SK-N-SH treated with all-trans-retinoic acid at 6 μM for 48 hours (cell line): ENCODE measurements around the gene ME3.

Experiments
- GLIS3 ChIP-seq: fragments of 250-450 bp; sonication (Bioruptor Pico); IDR thresholded peaks from 2 replicates; pipeline ENCODE4 v1.5.0; 2020; ENCODE audit warnings: mild to moderate bottlenecking, moderate library complexity
- RARB ChIP-seq: fragments of 250-450 bp; sonication (Bioruptor Pico); IDR thresholded peaks from 2 replicates; pipeline ENCODE4 v1.8.0; 2021; ENCODE audit warnings: mild to moderate bottlenecking, moderate library complexity
- ZFP30 ChIP-seq: fragments of 450-650 bp; formaldehyde crosslinking; IDR thresholded peaks from 2 replicates; pipeline ENCODE4 v1.5.0; 2022; ENCODE audit warnings: mild to moderate bottlenecking, moderate library complexity
- ZNF8 ChIP-seq: fragments of 450-650 bp; formaldehyde crosslinking; IDR thresholded peaks from 2 replicates; pipeline ENCODE4 v1.5.0; 2020; ENCODE audit warnings: mild to moderate bottlenecking, moderate library complexity
- TF ChIP-seq, protein P1 (sequence below): fragments of 250-450 bp; sonication (Bioruptor Pico); IDR thresholded peaks from 2 replicates; pipeline ENCODE4 v1.5.1; 2020; ENCODE audit warnings: low read depth, mild to moderate bottlenecking, moderate library complexity

GRCh38 chr11:86663291-86663690 is 9.1 kb downstream of the ME3 start:
- TF ChIP-seq ZNF8 (CRISPR knock-in tag) = no peak
- TF ChIP-seq, protein P1, sequence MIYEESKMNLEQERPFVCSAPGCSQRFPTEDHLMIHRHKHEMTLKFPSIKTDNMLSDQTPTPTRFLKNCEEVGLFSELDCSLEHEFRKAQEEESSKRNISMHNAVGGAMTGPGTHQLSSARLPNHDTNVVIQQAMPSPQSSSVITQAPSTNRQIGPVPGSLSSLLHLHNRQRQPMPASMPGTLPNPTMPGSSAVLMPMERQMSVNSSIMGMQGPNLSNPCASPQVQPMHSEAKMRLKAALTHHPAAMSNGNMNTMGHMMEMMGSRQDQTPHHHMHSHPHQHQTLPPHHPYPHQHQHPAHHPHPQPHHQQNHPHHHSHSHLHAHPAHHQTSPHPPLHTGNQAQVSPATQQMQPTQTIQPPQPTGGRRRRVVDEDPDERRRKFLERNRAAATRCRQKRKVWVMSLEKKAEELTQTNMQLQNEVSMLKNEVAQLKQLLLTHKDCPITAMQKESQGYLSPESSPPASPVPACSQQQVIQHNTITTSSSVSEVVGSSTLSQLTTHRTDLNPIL = no peak
- no peak for TF ChIP-seq ZFP30 (CRISPR knock-in tag)
- TF ChIP-seq RARB (CRISPR knock-in tag) = no peak
- no peak for TF ChIP-seq GLIS3 (CRISPR knock-in tag)
